HepG2 (cell line): ENCODE data around the gene ACTN1. TPM values are rescaled to one million over a fixed set of nuclear protein-coding genes. Genes with fewer than 3 reads are reported as not detected.

Experiments used
- ATAC-seq: fragments of 200-7000 bp; cut with Tn5 transposase; 3 replicates; pipeline ENCODE4 v1.9.1; 2020; ENCODE audit warnings: mild to moderate bottlenecking, moderate library complexity
- BruUV-seq: library from RNA; stranded (reverse); fragments of 400-500 nt; replicated peaks from 2 replicates; lab custom pipeline; 2021; lab: Mats Ljungman, UMichigan
- CTCF ChIA-PET: fragments of 300-600 bp; formaldehyde crosslinking; extraction: SDS; loops from one replicate; lab custom pipeline; 2021; ENCODE audit warnings: low total read pairs, inconsistent platforms, low intra/inter-chr PET ratio; lab: Yijun Ruan, JAX
- POLR2A ChIA-PET: fragments of 350-600 bp; sonication (Branson Sonifier 250); formaldehyde crosslinking; loops from one replicate; lab custom pipeline; 2020; ENCODE audit warnings: antibody characterized with exemption, inconsistent platforms; lab: Yijun Ruan, JAX
- DNase-seq: peaks from one replicate; pipeline ENCODE4 v3.0.0-alpha.2; 2015; ENCODE audit warnings: low spot score
- FAIRE-seq: peaks from 3 replicates; lab custom pipeline; 2011; peaks lifted over from hg19 to GRCh38; lab: Jason Lieb, UNC
- H2AFZ ChIP-seq: one replicate; pipeline ENCODE4 v1.6.1; 2011; ENCODE audit warnings: low read length, inconsistent platforms
- H3K27ac ChIP-seq: fragments of 300-600 bp; 3 replicates; pipeline ENCODE4 v1.8.0; 2011; ENCODE audit warnings: mixed run types, mild to moderate bottlenecking, mixed read lengths, low read length, inconsistent platforms; ENCODE audit not compliant: insufficient read depth; ENCODE audit errors: extremely low read length
- H3K27me3 ChIP-seq, 2 experiments: fragments of 200-600 bp in 1 of 2; 2 replicates in 1 of 2; 3 replicates in 1 of 2; pipeline versions ENCODE4 v1.6.0 to v1.8.0; 2011; ENCODE audit warnings: low read length in 2 of 2, mild to moderate bottlenecking in 2 of 2, moderate library complexity in 2 of 2, inconsistent platforms in 1 of 2; ENCODE audit not compliant: insufficient read depth in 2 of 2, control insufficient read depth in 1 of 2
- H3K36me3 ChIP-seq, 2 experiments: fragments of 200-600 bp in 1 of 2; replicated peaks in 1 of 2; 2 replicates in 1 of 2; 3 replicates in 1 of 2; pipeline versions ENCODE4 v1.5.1 to v1.8.0; 2011; ENCODE audit warnings: low read length in 2 of 2, inconsistent platforms in 1 of 2; ENCODE audit not compliant: insufficient read depth in 2 of 2, control insufficient read depth in 1 of 2
- H3K4me1 ChIP-seq: 2 replicates; pipeline ENCODE4 v1.5.1; 2012; ENCODE audit warnings: low read length, inconsistent platforms; ENCODE audit not compliant: insufficient read depth
- H3K4me2 ChIP-seq: 2 replicates; pipeline ENCODE4 v1.6.0; 2011; ENCODE audit warnings: low read depth, low read length, inconsistent platforms
- H3K4me3 ChIP-seq, 3 experiments: fragments of 200-600 bp in 1 of 3; sonication (generic), shearing (Covaris generic) in 1 of 3; replicated peaks in 1 of 3; 2 replicates each; pipeline ENCODE4 v1.5.1; 2011 to 2016; ENCODE audit warnings: low read length in 3 of 3, inconsistent platforms in 2 of 3, low read depth in 2 of 3, mild to moderate bottlenecking in 2 of 3, control low read depth in 1 of 3, mixed read lengths in 1 of 3; ENCODE audit not compliant: insufficient read depth in 1 of 3
- H3K79me2 ChIP-seq: one replicate; pipeline ENCODE4 v1.6.1; 2011; ENCODE audit warnings: low read length, inconsistent platforms; ENCODE audit not compliant: insufficient read depth
- H3K9ac ChIP-seq: 2 replicates; pipeline ENCODE4 v1.6.0; 2011; ENCODE audit warnings: mild to moderate bottlenecking, low read depth, low read length, inconsistent platforms; ENCODE audit not compliant: insufficient read depth
- H3K9me3 ChIP-seq: 2 replicates; pipeline ENCODE4 v1.5.1; 2012; ENCODE audit warnings: mild to moderate bottlenecking, low read length
- H4K20me1 ChIP-seq: 2 replicates; pipeline ENCODE4 v1.6.0; 2011; ENCODE audit warnings: inconsistent platforms, mild to moderate bottlenecking, low read length, moderate library complexity; ENCODE audit not compliant: insufficient read depth
- KDM5B ChIP-seq: sonication (generic); formaldehyde crosslinking; IDR thresholded peaks from 2 replicates; pipeline ENCODE4 v1.4.0; 2020; ENCODE audit warnings: missing genetic modification reagents, mild to moderate bottlenecking, borderline replicate concordance
- MAF1 ChIP-seq: sonication (generic); formaldehyde crosslinking; IDR thresholded peaks from 2 replicates; pipeline ENCODE4 v1.5.0; 2020; ENCODE audit warnings: missing genetic modification reagents, borderline replicate concordance
- REXO4 ChIP-seq: sonication (generic); formaldehyde crosslinking; IDR thresholded peaks from 2 replicates; pipeline ENCODE4 v1.8.0; 2022; ENCODE audit warnings: missing genetic modification reagents, mild to moderate bottlenecking, borderline replicate concordance
- TSC22D2 ChIP-seq: sonication (generic); formaldehyde crosslinking; IDR thresholded peaks from 2 replicates; pipeline ENCODE4 v1.5.1; 2020; ENCODE audit warnings: missing genetic modification reagents, mild to moderate bottlenecking, borderline replicate concordance
- ZSCAN30 ChIP-seq: sonication (generic); formaldehyde crosslinking; IDR thresholded peaks from 2 replicates; pipeline ENCODE4 v1.5.0; 2020; ENCODE audit warnings: mild to moderate bottlenecking, missing genetic modification reagents
- WGBS: methylation state at CpG from one replicate; pipeline ENCODE4 v1.1.6; 2017; ENCODE audit warnings: low lambda C conversion rate; 5-methylcytosine and 5-hydroxymethylcytosine counted together
- in situ Hi-C: cut with HindIII; loops from 2 replicates; pipeline ENCODE4 v1.10.0; 2017; ENCODE audit warnings: low pct_unique_long_range_greater_than_20kb; ENCODE audit not compliant: extremely low pct_ligation_motif_present
- intact Hi-C: fragments of 100-400 bp; cut with micrococcal nuclease; formaldehyde crosslinking; loops from one replicate; pipeline ENCODE4 v1.10.0; 2022; ENCODE audit not compliant: unreplicated experiment
- polyA plus RNA-seq, 8 experiments: library from polyadenylated mRNA; depleted of rRNA in 3 of 8; stranded (reverse) in 7 of 8; unstranded in 1 of 8; fragments of >200 nt; fragmentation: Illumina TruSeq in 4 of 8; extraction: Trizol in 4 of 8; gene quantifications; 2 replicates each; pipeline versions ENCODE4 v1.2.1 to v1.2.3, GENCODE V29; 2011 to 2016; ENCODE audit warnings: low read depth in 4 of 8, missing spikeins in 1 of 8, mixed read lengths in 1 of 8; ENCODE audit not compliant: insufficient read depth in 1 of 8
- total RNA-seq, 5 experiments: library from RNA; depleted of rRNA; stranded (reverse); fragments of >200 nt; fragmentation: Illumina TruSeq; extraction: Trizol; gene quantifications; 2 replicates each; pipeline ENCODE4 v1.2.3, GENCODE V29; 2016; ENCODE audit warnings: low read depth in 1 of 5
- TF ChIP-seq, protein P1 (sequence below): sonication (generic); formaldehyde crosslinking; IDR thresholded peaks from 2 replicates; pipeline ENCODE4 v1.5.0; 2020; ENCODE audit warnings: mild to moderate bottlenecking, missing genetic modification reagents, borderline replicate concordance
- TF ChIP-seq, protein P2 (sequence below): sonication (generic); formaldehyde crosslinking; IDR thresholded peaks from 2 replicates; pipeline ENCODE4 v1.4.0; 2020; ENCODE audit warnings: mild to moderate bottlenecking, missing genetic modification reagents

ACTN1 gene
- total and polyA plus RNA-seq, 2 of the 13 experiments (the other 11 are each of a cell fraction or from before 2014, with no cell fraction given) = 58.6 to 162 TPM

DNA sequence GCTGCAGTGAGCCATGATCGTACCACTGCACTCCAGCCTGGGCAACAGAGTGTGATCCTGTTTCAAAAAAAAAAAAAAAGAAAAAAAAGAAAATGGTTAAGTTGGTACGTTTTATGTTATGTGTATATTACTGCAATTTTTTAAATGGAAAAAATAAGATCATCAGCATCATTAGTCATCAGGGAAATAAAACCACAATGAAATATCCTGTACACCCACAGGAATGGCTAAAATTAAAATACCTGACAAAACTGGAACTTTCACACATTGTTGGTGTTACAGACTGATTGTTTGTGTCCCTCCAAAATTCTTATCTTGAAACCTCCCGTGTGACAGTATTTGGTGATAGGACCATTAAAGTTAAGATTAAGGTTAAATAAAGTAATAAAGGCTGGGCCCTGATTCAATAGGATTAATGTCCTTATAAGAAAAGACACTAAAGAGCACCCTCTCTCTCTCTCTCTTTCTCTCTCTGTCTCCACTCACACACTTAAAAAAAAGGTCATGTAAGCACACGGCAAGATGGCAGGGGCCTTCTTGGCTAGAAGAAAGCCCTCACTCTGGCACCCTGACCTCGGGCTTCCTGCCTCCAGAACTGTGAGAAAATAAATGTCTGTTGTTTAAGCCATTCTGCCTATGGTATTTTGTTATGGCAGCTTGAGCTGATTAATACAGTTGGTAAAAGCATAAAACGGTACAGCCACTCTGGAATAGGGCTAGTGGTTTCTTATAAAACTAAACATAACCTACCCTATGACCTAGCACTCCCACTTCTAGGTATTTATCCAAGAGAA, 137.9 kb downstream of the ACTN1 start:
- Histone ChIP-seq H3K36me3 (no peaks in the 10 kb centered on the region), H3K9ac (no peak overlapping the region), H3K4me2 (no peak overlapping the region), H3K4me3 (no peak overlapping the region), H3K27me3 (no peaks in the 10 kb centered on the region), H2AFZ (no peak overlapping the region), H4K20me1 (no peaks in the 10 kb centered on the region), H3K27ac (no peak overlapping the region), H3K4me1 (0 out of 2 replicates have a peak, but pooled peaks cover 6% of the 10 kb centered on the region), H3K9me3 (peaks cover 4% of the 10 kb centered on the region; the same call in 1 of the 2 replicates), H3K79me2 (no peaks in the 10 kb centered on the region)
- ATAC-seq (no peak), FAIRE-seq (no peak), DNase-seq (no peak)
- CTCF ChIA-PET = no interaction called here
- in situ Hi-C loops = no loop called here
- intact Hi-C loops = loop anchor here (5.0 kb wide), 1 partner anchor 899 kb away; no protein-coding TSS in a partner anchor
- POLR2A ChIA-PET = no interaction called here
- WGBS = 26% methylated on average over 6 of the region's 6 CpGs
- no peak for TF ChIP-seq KDM5B
- TF ChIP-seq TSC22D2 (CRISPR knock-in tag) = no peak
- TF ChIP-seq, protein P1, sequence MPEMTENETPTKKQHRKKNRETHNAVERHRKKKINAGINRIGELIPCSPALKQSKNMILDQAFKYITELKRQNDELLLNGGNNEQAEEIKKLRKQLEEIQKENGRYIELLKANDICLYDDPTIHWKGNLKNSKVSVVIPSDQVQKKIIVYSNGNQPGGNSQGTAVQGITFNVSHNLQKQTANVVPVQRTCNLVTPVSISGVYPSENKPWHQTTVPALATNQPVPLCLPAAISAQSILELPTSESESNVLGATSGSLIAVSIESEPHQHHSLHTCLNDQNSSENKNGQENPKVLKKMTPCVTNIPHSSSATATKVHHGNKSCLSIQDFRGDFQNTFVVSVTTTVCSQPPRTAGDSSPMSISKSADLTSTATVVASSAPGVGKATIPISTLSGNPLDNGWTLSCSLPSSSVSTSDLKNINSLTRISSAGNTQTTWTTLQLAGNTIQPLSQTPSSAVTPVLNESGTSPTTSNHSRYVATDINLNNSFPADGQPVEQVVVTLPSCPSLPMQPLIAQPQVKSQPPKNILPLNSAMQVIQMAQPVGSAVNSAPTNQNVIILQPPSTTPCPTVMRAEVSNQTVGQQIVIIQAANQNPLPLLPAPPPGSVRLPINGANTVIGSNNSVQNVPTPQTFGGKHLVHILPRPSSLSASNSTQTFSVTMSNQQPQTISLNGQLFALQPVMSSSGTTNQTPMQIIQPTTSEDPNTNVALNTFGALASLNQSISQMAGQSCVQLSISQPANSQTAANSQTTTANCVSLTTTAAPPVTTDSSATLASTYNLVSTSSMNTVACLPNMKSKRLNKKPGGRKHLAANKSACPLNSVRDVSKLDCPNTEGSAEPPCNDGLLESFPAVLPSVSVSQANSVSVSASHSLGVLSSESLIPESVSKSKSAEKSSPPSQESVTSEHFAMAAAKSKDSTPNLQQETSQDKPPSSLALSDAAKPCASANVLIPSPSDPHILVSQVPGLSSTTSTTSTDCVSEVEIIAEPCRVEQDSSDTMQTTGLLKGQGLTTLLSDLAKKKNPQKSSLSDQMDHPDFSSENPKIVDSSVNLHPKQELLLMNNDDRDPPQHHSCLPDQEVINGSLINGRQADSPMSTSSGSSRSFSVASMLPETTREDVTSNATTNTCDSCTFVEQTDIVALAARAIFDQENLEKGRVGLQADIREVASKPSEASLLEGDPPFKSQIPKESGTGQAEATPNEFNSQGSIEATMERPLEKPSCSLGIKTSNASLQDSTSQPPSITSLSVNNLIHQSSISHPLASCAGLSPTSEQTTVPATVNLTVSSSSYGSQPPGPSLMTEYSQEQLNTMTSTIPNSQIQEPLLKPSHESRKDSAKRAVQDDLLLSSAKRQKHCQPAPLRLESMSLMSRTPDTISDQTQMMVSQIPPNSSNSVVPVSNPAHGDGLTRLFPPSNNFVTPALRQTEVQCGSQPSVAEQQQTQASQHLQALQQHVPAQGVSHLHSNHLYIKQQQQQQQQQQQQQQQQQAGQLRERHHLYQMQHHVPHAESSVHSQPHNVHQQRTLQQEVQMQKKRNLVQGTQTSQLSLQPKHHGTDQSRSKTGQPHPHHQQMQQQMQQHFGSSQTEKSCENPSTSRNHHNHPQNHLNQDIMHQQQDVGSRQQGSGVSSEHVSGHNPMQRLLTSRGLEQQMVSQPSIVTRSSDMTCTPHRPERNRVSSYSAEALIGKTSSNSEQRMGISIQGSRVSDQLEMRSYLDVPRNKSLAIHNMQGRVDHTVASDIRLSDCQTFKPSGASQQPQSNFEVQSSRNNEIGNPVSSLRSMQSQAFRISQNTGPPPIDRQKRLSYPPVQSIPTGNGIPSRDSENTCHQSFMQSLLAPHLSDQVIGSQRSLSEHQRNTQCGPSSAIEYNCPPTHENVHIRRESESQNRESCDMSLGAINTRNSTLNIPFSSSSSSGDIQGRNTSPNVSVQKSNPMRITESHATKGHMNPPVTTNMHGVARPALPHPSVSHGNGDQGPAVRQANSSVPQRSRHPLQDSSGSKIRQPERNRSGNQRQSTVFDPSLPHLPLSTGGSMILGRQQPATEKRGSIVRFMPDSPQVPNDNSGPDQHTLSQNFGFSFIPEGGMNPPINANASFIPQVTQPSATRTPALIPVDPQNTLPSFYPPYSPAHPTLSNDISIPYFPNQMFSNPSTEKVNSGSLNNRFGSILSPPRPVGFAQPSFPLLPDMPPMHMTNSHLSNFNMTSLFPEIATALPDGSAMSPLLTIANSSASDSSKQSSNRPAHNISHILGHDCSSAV (CRISPR knock-in tag) = no peak
- TF ChIP-seq REXO4 = no peak
- no peak for TF ChIP-seq ZSCAN30 (CRISPR knock-in tag)
- TF ChIP-seq, protein P2, sequence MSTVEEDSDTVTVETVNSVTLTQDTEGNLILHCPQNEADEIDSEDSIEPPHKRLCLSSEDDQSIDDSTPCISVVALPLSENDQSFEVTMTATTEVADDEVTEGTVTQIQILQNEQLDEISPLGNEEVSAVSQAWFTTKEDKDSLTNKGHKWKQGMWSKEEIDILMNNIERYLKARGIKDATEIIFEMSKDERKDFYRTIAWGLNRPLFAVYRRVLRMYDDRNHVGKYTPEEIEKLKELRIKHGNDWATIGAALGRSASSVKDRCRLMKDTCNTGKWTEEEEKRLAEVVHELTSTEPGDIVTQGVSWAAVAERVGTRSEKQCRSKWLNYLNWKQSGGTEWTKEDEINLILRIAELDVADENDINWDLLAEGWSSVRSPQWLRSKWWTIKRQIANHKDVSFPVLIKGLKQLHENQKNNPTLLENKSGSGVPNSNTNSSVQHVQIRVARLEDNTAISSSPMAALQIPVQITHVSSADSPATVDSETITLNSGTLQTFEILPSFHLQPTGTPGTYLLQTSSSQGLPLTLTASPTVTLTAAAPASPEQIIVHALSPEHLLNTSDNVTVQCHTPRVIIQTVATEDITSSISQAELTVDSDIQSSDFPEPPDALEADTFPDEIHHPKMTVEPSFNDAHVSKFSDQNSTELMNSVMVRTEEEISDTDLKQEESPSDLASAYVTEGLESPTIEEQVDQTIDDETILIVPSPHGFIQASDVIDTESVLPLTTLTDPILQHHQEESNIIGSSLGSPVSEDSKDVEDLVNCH (CRISPR knock-in tag) = no peak
- TF ChIP-seq MAF1 (CRISPR knock-in tag) = no peak
- no TSS peak for BruUV-seq
